ENCODE data around the gene SPAG16.

Gene SPAG16

GRCh38 chr2:214088536-214088935 is 804.3 kb downstream of the SPAG16 start:
- Mint-ChIP-seq H3K4me1 (ENCODE audit: low read depth) (no peaks in the 10 kb centered on the region), H3K9me3 (no peaks in the 10 kb centered on the region), H3K27me3 (no peaks in the 10 kb centered on the region), H3K27ac (no peak overlapping the region), H3K36me3 (ENCODE audit: low read depth) (no peaks in the 10 kb centered on the region), H3K4me3 (no peak overlapping the region)
- intact Hi-C loops (cut with micrococcal nuclease): no loop called here

GRCh38 chr2:214096208-214096715 is 812.0 kb downstream of the SPAG16 start:
- no peak overlapping the region for H3K4me3 Mint-ChIP-seq
- peaks cover 5% of the 10 kb centered on the region for H3K9me3 Mint-ChIP-seq
- no peaks in the 10 kb centered on the region for H3K27me3 Mint-ChIP-seq
- no peaks in the 10 kb centered on the region for H3K4me1 Mint-ChIP-seq (ENCODE audit: low read depth)
- H3K27ac Mint-ChIP-seq: no peak overlapping the region
- H3K36me3 Mint-ChIP-seq (ENCODE audit: low read depth): no peaks in the 10 kb centered on the region
- intact Hi-C loops (cut with micrococcal nuclease): no loop called here

- Mint-ChIP-seq H3K27ac (no peak overlapping the region), H3K4me3 (no peak overlapping the region), H3K27me3 (no peaks in the 10 kb centered on the region), H3K36me3 (ENCODE audit: low read depth) (no peaks in the 10 kb centered on the region), H3K4me1 (ENCODE audit: low read depth) (no peaks in the 10 kb centered on the region), H3K9me3 (peaks cover 14% of the 10 kb centered on the region)
- intact Hi-C loops (cut with micrococcal nuclease): no loop called here
These were observed 814.5 kb downstream of the SPAG16 start for GRCh38 chr2:214098811-214099210.

GRCh38 chr2:214100488-214100887 is 816.2 kb downstream of the SPAG16 start:
- H3K36me3 Mint-ChIP-seq (ENCODE audit: low read depth): no peaks in the 10 kb centered on the region

GRCh38 chr2:214103276-214104001 is 819.2 kb downstream of the SPAG16 start:
- H3K27ac Mint-ChIP-seq: no peak overlapping the region
- no peaks in the 10 kb centered on the region for H3K27me3 Mint-ChIP-seq

More at GRCh38 chr2:214100488-214100887, 816.2 kb downstream of the SPAG16 start:
- no peaks in the 10 kb centered on the region for H3K27me3 Mint-ChIP-seq
- intact Hi-C loops (cut with micrococcal nuclease): no loop called here
- H3K4me1 Mint-ChIP-seq (ENCODE audit: low read depth): no peaks in the 10 kb centered on the region
- H3K4me3 Mint-ChIP-seq: no peak overlapping the region
- H3K27ac Mint-ChIP-seq: no peak overlapping the region
- H3K9me3 Mint-ChIP-seq: peaks cover 14% of the 10 kb centered on the region

GRCh38 chr2:214104219-214104618 is 820.0 kb downstream of the SPAG16 start:
- no peaks in the 10 kb centered on the region for H3K4me1 Mint-ChIP-seq (ENCODE audit: low read depth)
- H3K9me3 Mint-ChIP-seq: peaks cover 14% of the 10 kb centered on the region
- H3K4me3 Mint-ChIP-seq: no peak overlapping the region
- H3K36me3 Mint-ChIP-seq (ENCODE audit: low read depth): no peaks in the 10 kb centered on the region
- intact Hi-C loops (cut with micrococcal nuclease): no loop called here
- no peak overlapping the region for H3K27ac Mint-ChIP-seq
- no peaks in the 10 kb centered on the region for H3K27me3 Mint-ChIP-seq

More at GRCh38 chr2:214103276-214104001, 819.2 kb downstream of the SPAG16 start:
- Mint-ChIP-seq H3K4me3 (no peak overlapping the region), H3K9me3 (peaks cover 14% of the 10 kb centered on the region), H3K4me1 (ENCODE audit: low read depth) (no peaks in the 10 kb centered on the region), H3K36me3 (ENCODE audit: low read depth) (no peaks in the 10 kb centered on the region)
- intact Hi-C loops (cut with micrococcal nuclease): no loop called here

GRCh38 chr2:214104967-214105366 is 820.7 kb downstream of the SPAG16 start:
- H3K27ac Mint-ChIP-seq: no peak overlapping the region

GRCh38 chr2:214107726-214108125 is 823.5 kb downstream of the SPAG16 start:
- Mint-ChIP-seq H3K4me3 (no peak overlapping the region), H3K27ac (no peak overlapping the region), H3K4me1 (ENCODE audit: low read depth) (no peaks in the 10 kb centered on the region), H3K9me3 (peaks cover 11% of the 10 kb centered on the region), H3K27me3 (no peaks in the 10 kb centered on the region), H3K36me3 (ENCODE audit: low read depth) (no peaks in the 10 kb centered on the region)
- intact Hi-C loops (cut with micrococcal nuclease): no loop called here

More at GRCh38 chr2:214104967-214105366, 820.7 kb downstream of the SPAG16 start:
- H3K4me3 Mint-ChIP-seq: no peak overlapping the region
- intact Hi-C loops (cut with micrococcal nuclease): no loop called here
- H3K27me3 Mint-ChIP-seq: no peaks in the 10 kb centered on the region
- H3K4me1 Mint-ChIP-seq (ENCODE audit: low read depth): no peaks in the 10 kb centered on the region
- H3K36me3 Mint-ChIP-seq (ENCODE audit: low read depth): no peaks in the 10 kb centered on the region
- H3K9me3 Mint-ChIP-seq: peaks cover 14% of the 10 kb centered on the region

GRCh38 chr2:214108598-214108997 is 824.3 kb downstream of the SPAG16 start:
- no peak overlapping the region for H3K27ac Mint-ChIP-seq
- H3K4me1 Mint-ChIP-seq (ENCODE audit: low read depth): no peaks in the 10 kb centered on the region
- H3K27me3 Mint-ChIP-seq: no peaks in the 10 kb centered on the region
- no peak overlapping the region for H3K4me3 Mint-ChIP-seq
- H3K36me3 Mint-ChIP-seq (ENCODE audit: low read depth): no peaks in the 10 kb centered on the region
- peaks cover 20% of the 10 kb centered on the region for H3K9me3 Mint-ChIP-seq
- intact Hi-C loops (cut with micrococcal nuclease): no loop called here

- H3K27ac Mint-ChIP-seq: no peak overlapping the region
- H3K4me1 Mint-ChIP-seq (ENCODE audit: low read depth): no peaks in the 10 kb centered on the region
- intact Hi-C loops (cut with micrococcal nuclease): no loop called here
- H3K36me3 Mint-ChIP-seq (ENCODE audit: low read depth): no peaks in the 10 kb centered on the region
- no peak overlapping the region for H3K4me3 Mint-ChIP-seq
- H3K9me3 Mint-ChIP-seq: peaks cover 46% of the 10 kb centered on the region
- no peaks in the 10 kb centered on the region for H3K27me3 Mint-ChIP-seq
These were observed 832.8 kb downstream of the SPAG16 start for GRCh38 chr2:214117054-214117453.

GRCh38 chr2:214126135-214126534 is 841.9 kb downstream of the SPAG16 start:
- no peaks in the 10 kb centered on the region for H3K4me1 Mint-ChIP-seq (ENCODE audit: low read depth)
- no peak overlapping the region for H3K4me3 Mint-ChIP-seq
- no peak overlapping the region for H3K27ac Mint-ChIP-seq
- intact Hi-C loops (cut with micrococcal nuclease): no loop called here
- no peaks in the 10 kb centered on the region for H3K27me3 Mint-ChIP-seq
- peaks cover 11% of the 10 kb centered on the region for H3K9me3 Mint-ChIP-seq
- no peaks in the 10 kb centered on the region for H3K36me3 Mint-ChIP-seq (ENCODE audit: low read depth)

- H3K27me3 Mint-ChIP-seq: no peaks in the 10 kb centered on the region
- intact Hi-C loops (cut with micrococcal nuclease): no loop called here
- H3K4me1 Mint-ChIP-seq (ENCODE audit: low read depth): no peaks in the 10 kb centered on the region
- no peak overlapping the region for H3K4me3 Mint-ChIP-seq
- H3K27ac Mint-ChIP-seq: no peak overlapping the region
- H3K36me3 Mint-ChIP-seq (ENCODE audit: low read depth): no peaks in the 10 kb centered on the region
- H3K9me3 Mint-ChIP-seq: peaks cover 11% of the 10 kb centered on the region
These were observed 842.9 kb downstream of the SPAG16 start for GRCh38 chr2:214127170-214127569.

GRCh38 chr2:214127571-214127970 is 843.3 kb downstream of the SPAG16 start:
- H3K4me1 Mint-ChIP-seq (ENCODE audit: low read depth): no peaks in the 10 kb centered on the region
- no peak overlapping the region for H3K4me3 Mint-ChIP-seq
- H3K27ac Mint-ChIP-seq: no peak overlapping the region
- intact Hi-C loops (cut with micrococcal nuclease): no loop called here
- no peaks in the 10 kb centered on the region for H3K36me3 Mint-ChIP-seq (ENCODE audit: low read depth)
- no peaks in the 10 kb centered on the region for H3K27me3 Mint-ChIP-seq
- H3K9me3 Mint-ChIP-seq: peaks cover 11% of the 10 kb centered on the region

- intact Hi-C loops (cut with micrococcal nuclease): no loop called here
These were observed 843.8 kb downstream of the SPAG16 start for GRCh38 chr2:214128040-214128439.

GRCh38 chr2:214130114-214130513 is 845.9 kb downstream of the SPAG16 start:
- Mint-ChIP-seq H3K36me3 (ENCODE audit: low read depth) (no peaks in the 10 kb centered on the region), H3K9me3 (peaks cover 11% of the 10 kb centered on the region), H3K27me3 (no peaks in the 10 kb centered on the region), H3K27ac (no peak overlapping the region), H3K4me3 (no peak overlapping the region), H3K4me1 (ENCODE audit: low read depth) (no peaks in the 10 kb centered on the region)
- intact Hi-C loops (cut with micrococcal nuclease): no loop called here

More at GRCh38 chr2:214128040-214128439, 843.8 kb downstream of the SPAG16 start:
- peaks cover 11% of the 10 kb centered on the region for H3K9me3 Mint-ChIP-seq
- no peak overlapping the region for H3K4me3 Mint-ChIP-seq
- H3K27ac Mint-ChIP-seq: no peak overlapping the region
- H3K27me3 Mint-ChIP-seq: no peaks in the 10 kb centered on the region
- H3K4me1 Mint-ChIP-seq (ENCODE audit: low read depth): no peaks in the 10 kb centered on the region
- H3K36me3 Mint-ChIP-seq (ENCODE audit: low read depth): no peaks in the 10 kb centered on the region

All from dendritic cell treated with granulocyte-macrophage colony-stimulating factor and Interleukin-4, amounts not matched to agents 40 ng/mL and 50 ng/mL, for 4 days (primary cell).